Memory B cell (primary cell): ENCODE results near the gene PCDHGC4.

Experiments used
- ATAC-seq: fragments of 150-1000 bp; cut with Tn5 transposase; 2 replicates; pipeline ENCODE4 v1.10.0; 2021; ENCODE audit warnings: low read depth, mild to moderate bottlenecking, moderate library complexity
- DNase-seq, 2 donors: peaks; one replicate each; pipeline ENCODE4 v3.0.0; 2022; ENCODE audit warnings: low spot score in 2 of 2
- H3K27ac Mint-ChIP-seq: one replicate; pipeline ENCODE4 v1.8.0; 2022; ENCODE audit warnings: mild to moderate bottlenecking, moderate library complexity, mixed read lengths
- H3K27me3 Mint-ChIP-seq: one replicate; pipeline ENCODE4 v1.8.0; 2022; ENCODE audit warnings: mixed read lengths
- H3K36me3 Mint-ChIP-seq: one replicate; pipeline ENCODE4 v1.8.0; 2022; ENCODE audit warnings: mild to moderate bottlenecking, mixed read lengths
- H3K4me1 Mint-ChIP-seq: one replicate; pipeline ENCODE4 v1.8.0; 2022; ENCODE audit warnings: mixed read lengths
- H3K4me3 Mint-ChIP-seq: one replicate; pipeline ENCODE4 v1.8.0; 2022; ENCODE audit warnings: mild to moderate bottlenecking, moderate library complexity, mixed read lengths
- H3K9me3 Mint-ChIP-seq: one replicate; pipeline ENCODE4 v1.8.0; 2022; ENCODE audit warnings: mixed read lengths

Gene PCDHGC4

DNA sequence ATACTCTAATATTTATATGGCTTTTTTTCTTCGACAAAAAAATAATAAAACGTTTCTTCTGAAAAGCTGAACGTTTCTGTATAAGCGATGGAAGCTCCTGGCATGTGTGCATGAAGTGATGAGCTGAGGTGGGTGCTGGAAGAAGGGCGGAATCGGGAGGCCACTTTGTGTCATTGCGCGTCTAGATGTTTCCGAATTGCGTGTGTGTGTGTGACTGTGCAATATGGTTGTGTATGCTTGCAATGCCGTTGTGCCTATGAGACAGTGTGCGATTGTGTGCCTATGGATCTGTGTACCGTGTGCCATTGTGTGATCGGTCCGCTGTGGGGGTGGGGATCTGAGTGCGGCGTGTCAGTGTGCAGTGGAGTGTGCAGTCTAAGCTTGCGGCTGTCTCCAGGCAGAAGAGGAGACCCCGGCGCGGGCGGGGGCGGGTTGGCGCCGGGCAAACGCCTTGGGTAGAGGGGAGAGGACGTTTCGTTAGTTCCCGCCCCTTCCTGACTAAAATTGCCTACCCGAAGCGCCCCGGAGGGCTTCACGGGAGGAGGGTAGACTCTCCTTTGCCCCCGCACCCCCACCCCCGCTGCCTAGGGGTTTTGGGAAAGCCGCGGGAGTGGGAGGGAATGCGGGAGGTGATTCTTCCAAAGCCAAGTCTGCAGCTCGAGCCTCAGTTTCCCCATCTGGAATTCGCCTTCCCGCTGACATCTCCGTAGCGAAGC is 28.2 kb downstream of the PCDHGC4 start:
- Mint-ChIP-seq H3K27me3 (peaks cover 3% of the 10 kb centered on the region), H3K9me3 (no peaks in the 10 kb centered on the region), H3K36me3 (peaks cover 19% of the 10 kb centered on the region), H3K27ac (peak overlapping the region; percentile 46), H3K4me3 (peak overlapping the region; percentile 85), H3K4me1 (peaks cover 61% of the 10 kb centered on the region)
- DNase-seq (no peak), ATAC-seq (no peak)

DNA sequence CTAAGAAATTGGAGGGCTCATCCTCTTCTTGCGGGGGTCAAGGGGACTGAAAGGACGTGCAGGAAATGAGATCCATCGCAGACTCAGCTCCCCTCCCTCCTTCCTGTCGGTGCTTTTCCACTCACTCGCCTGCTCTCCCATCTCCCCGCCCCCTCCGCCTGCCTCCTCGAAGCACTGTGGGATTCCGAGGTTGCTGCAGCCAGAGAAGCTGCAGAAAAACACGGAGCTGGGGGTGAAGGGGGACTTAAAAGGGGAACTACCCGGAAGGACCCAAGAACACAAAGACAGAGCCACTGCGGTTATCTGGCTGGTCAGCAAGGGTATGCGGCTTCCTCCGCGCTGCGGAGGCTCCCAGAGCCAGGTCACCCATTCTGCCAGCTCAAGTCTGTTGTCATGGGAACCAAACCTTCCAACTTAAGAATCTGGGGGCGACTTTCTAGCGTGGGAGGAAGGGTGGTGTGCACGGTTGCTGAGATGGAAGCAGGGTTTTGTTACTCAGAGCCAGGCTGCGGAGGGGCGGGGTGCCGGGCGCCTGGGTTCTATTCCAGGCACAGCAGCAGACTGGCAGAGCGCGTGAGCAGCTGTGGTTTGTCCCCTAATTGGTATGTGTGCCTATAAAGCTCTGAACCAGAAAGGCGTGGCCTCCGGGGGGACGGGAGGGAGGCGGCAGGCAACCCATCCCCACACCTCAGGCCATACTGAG is 28.9 kb downstream of the PCDHGC4 start:
- no peaks in the 10 kb centered on the region for H3K9me3 Mint-ChIP-seq
- DNase-seq (no peak), ATAC-seq (peak; percentile 19)
- peak overlapping the region; percentile 85 for H3K4me3 Mint-ChIP-seq
- peak overlapping the region; percentile 46 for H3K27ac Mint-ChIP-seq
- peaks cover 3% of the 10 kb centered on the region for H3K27me3 Mint-ChIP-seq
- H3K36me3 Mint-ChIP-seq: peaks cover 22% of the 10 kb centered on the region
- H3K4me1 Mint-ChIP-seq: peaks cover 58% of the 10 kb centered on the region

- ATAC-seq (no peak), DNase-seq (no peak)
These were observed 29.7 kb downstream of the PCDHGC4 start for GRCh38 chr5:141514330-141515133.

DNA sequence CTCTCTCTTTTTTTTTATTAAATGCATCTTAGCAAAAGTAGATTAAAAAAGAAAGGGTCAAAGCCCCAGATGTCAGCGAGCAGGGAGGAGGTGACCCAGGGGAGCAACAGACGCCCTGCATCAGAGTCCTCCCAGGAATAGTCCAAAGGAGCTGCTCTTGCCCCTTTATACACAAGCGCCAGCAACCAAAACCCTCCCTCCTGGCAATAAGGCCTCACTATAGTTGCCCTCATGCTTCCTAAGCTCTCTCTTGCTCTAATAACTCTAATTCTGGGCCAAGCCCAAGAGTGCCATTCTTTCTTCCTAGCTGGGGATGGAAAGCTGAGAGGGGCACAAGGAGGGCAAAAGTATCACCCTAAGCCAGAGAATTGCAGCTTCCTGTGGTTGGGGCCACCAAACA is 30.3 kb downstream of the PCDHGC4 start:
- H3K9me3 Mint-ChIP-seq: no peaks in the 10 kb centered on the region
- H3K4me3 Mint-ChIP-seq: no peak overlapping the region
- H3K27me3 Mint-ChIP-seq: peaks cover 3% of the 10 kb centered on the region
- peaks cover 49% of the 10 kb centered on the region for H3K4me1 Mint-ChIP-seq
- peaks cover 32% of the 10 kb centered on the region for H3K36me3 Mint-ChIP-seq
- DNase-seq: no peak
- peak overlapping the region; percentile 33 for H3K27ac Mint-ChIP-seq
- ATAC-seq: no peak

More at GRCh38 chr5:141514330-141515133, 29.7 kb downstream of the PCDHGC4 start:
- H3K36me3 Mint-ChIP-seq: peaks cover 26% of the 10 kb centered on the region
- H3K4me1 Mint-ChIP-seq: peaks cover 52% of the 10 kb centered on the region
- no peaks in the 10 kb centered on the region for H3K9me3 Mint-ChIP-seq
- H3K4me3 Mint-ChIP-seq: no peak overlapping the region
- H3K27ac Mint-ChIP-seq: peak overlapping the region; percentile 33
- peaks cover 3% of the 10 kb centered on the region for H3K27me3 Mint-ChIP-seq

DNA sequence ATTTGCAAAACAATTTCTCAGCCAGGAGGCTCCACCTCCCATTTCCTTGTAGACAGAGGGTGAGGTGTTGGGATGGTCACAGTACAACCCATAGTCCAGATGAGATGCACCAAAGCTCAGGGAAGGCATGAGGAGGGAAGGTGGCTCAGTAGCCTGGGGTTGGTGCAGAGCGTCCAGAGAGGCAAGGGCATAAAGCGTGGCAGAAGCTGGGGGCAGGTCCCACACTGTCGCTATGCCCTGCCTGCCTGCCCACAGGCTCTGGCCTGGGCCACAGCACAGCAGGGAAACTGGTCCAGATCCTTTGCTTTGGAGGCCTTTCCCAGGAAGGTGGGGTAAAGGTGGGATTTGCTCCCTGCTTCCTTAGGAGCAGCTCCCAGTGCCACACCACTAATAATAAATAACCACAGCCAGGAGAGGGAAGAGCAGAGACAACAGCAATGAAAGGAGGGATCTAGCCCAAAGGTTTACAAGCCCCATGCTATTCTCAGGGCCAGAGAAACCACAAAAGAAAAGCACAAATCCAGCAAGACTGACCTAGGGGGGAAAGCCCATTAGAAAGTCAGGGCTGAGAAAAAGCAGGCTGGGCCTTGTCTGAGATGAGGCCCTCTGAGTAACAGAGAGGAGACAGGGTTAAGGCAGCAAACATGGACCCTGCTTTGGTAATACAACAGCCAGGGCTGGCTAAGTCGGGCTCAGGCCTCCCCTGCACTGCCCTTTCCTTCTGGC is 31.3 kb downstream of the PCDHGC4 start:
- DNase-seq (no peak), ATAC-seq (no peak)
- Mint-ChIP-seq H3K4me1 (peaks cover 40% of the 10 kb centered on the region), H3K36me3 (peaks cover 38% of the 10 kb centered on the region), H3K27ac (peak overlapping the region; percentile 33), H3K9me3 (no peaks in the 10 kb centered on the region), H3K4me3 (no peak overlapping the region), H3K27me3 (peaks cover 3% of the 10 kb centered on the region)

DNA sequence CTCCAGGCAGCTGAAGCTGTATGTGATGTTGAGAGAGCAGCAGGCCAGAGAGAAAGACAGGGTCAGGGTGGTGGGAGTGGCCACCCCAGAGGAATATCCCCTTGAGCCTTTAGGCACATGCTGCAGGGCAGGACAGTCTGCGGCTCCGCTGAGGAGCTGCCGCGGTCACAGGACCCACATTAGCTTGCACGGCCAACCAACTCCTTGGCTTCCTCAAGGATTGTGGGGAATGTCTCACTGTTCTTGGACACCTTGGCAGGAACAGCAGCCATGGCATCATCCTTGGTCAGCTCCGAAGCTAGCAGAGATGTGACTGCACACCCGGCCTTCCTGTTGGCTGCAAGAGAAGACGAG is 31.8 kb downstream of the PCDHGC4 start:
- Mint-ChIP-seq H3K27me3 (peaks cover 3% of the 10 kb centered on the region), H3K36me3 (peaks cover 37% of the 10 kb centered on the region), H3K4me1 (peaks cover 35% of the 10 kb centered on the region), H3K9me3 (no peaks in the 10 kb centered on the region), H3K4me3 (no peak overlapping the region), H3K27ac (no peak overlapping the region)
- ATAC-seq (no peak), DNase-seq (no peak)

GRCh38 chr5:141517312-141517711 is 32.5 kb downstream of the PCDHGC4 start:
- Mint-ChIP-seq H3K9me3 (no peaks in the 10 kb centered on the region), H3K4me3 (no peak overlapping the region), H3K4me1 (peaks cover 34% of the 10 kb centered on the region)

DNA sequence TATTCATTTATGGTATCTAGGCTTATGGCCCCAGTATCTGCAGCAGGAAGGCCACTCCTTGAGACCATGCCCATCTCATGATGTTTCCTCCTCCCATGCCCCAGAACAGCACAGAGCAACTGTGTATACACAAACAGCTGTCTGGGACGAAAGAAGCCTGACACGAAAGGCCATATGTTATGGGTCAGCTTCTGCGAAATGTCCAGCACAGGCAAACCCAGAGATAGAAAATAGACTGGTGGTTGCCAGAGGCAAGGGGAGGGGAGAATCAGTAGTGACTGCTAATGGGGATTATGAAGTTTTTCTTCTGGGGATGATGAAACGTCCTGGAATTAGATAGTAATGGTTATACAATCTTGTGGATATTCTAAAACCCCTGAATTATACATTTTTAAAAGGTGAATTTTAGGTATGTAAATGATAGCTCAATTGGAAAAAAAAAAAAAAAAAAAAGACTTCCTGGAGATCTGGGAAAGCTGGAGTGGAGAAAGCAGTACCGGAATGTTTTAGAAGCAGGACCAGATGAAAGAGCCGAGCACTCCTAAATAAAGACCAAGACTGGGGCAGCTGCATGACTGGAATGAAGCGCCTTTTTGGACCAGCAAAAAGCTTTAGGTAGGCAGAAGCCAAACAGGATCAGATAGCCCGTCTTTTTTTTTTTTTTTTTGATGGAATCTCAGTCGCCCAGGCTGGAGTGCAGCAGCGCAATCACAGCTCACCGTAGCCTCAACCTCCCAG is 33.2 kb downstream of the PCDHGC4 start:
- no peak for DNase-seq
- Mint-ChIP-seq H3K4me3 (no peak overlapping the region), H3K27ac (no peak overlapping the region), H3K4me1 (peaks cover 29% of the 10 kb centered on the region), H3K9me3 (no peaks in the 10 kb centered on the region), H3K27me3 (peaks cover under 1% of the 10 kb centered on the region), H3K36me3 (peaks cover 43% of the 10 kb centered on the region)
- ATAC-seq: no peak

More at GRCh38 chr5:141517312-141517711, 32.5 kb downstream of the PCDHGC4 start:
- DNase-seq (no peak), ATAC-seq (no peak)
- Mint-ChIP-seq H3K27ac (no peak overlapping the region), H3K36me3 (peaks cover 42% of the 10 kb centered on the region), H3K27me3 (peaks cover 3% of the 10 kb centered on the region)

DNA sequence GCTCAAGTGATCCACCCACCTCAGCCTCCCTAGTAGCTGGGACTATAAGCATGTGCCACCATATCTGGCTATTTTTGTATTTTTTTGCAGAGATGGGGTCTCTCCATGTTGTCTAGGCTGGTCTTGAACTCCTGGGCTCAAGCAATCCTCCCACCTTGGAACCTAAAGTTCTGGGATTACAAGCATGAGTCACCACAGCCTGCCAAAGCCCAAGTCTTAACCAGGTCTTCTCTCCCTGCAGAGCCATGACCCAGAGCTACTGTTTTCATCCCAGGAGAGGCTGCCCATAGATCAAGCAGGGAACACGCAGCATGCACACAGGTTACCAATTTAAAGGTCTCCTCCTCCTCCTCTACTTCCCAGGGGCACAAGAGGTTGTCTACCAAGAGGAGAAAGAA is 33.8 kb downstream of the PCDHGC4 start:
- Mint-ChIP-seq H3K36me3 (peaks cover 47% of the 10 kb centered on the region), H3K4me3 (no peak overlapping the region), H3K27ac (no peak overlapping the region), H3K27me3 (no peaks in the 10 kb centered on the region), H3K4me1 (peaks cover 26% of the 10 kb centered on the region), H3K9me3 (no peaks in the 10 kb centered on the region)
- ATAC-seq: no peak
- no peak for DNase-seq

GRCh38 chr5:141519605-141520565 is 35.1 kb downstream of the PCDHGC4 start:
- ATAC-seq (no peak), DNase-seq (no peak)
- Mint-ChIP-seq H3K27me3 (no peaks in the 10 kb centered on the region), H3K36me3 (peaks cover 50% of the 10 kb centered on the region), H3K4me1 (peaks cover 22% of the 10 kb centered on the region), H3K9me3 (no peaks in the 10 kb centered on the region), H3K4me3 (no peak overlapping the region), H3K27ac (no peak overlapping the region)

- Mint-ChIP-seq H3K4me1 (peaks cover 13% of the 10 kb centered on the region), H3K27me3 (no peaks in the 10 kb centered on the region), H3K9me3 (no peaks in the 10 kb centered on the region), H3K27ac (no peak overlapping the region), H3K36me3 (peaks cover 52% of the 10 kb centered on the region), H3K4me3 (no peak overlapping the region)
- ATAC-seq (no peak), DNase-seq (no peak)
These were observed 36.5 kb downstream of the PCDHGC4 start for GRCh38 chr5:141521244-141521781.

DNA sequence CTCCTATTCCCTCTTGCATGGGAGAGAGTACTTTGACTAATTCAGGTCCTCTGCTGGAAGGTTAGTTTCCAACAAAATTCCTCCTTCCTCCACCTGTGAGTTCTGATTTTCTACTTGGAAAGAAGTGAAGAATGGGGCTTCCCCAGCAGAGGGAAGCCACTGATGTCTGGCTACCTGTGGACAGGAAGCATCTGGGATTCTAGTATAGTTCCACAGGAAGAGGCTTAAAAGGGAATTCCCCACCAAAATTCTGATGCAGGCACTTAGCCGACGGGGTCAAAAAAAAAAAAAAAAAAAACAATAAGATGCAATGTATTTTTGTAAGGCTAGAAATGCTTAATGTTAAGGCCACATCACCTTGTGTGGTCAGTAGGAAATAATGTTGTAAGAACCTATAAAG is 37.5 kb downstream of the PCDHGC4 start:
- H3K4me1 Mint-ChIP-seq: peaks cover 11% of the 10 kb centered on the region
- DNase-seq (no peak), ATAC-seq (no peak)
- H3K27ac Mint-ChIP-seq: peak overlapping the region; percentile 65
- H3K36me3 Mint-ChIP-seq: peaks cover 51% of the 10 kb centered on the region
- no peak overlapping the region for H3K4me3 Mint-ChIP-seq
- no peaks in the 10 kb centered on the region for H3K27me3 Mint-ChIP-seq
- H3K9me3 Mint-ChIP-seq: no peaks in the 10 kb centered on the region
